ENCODE measurements around the gene KLF7.

DNA sequence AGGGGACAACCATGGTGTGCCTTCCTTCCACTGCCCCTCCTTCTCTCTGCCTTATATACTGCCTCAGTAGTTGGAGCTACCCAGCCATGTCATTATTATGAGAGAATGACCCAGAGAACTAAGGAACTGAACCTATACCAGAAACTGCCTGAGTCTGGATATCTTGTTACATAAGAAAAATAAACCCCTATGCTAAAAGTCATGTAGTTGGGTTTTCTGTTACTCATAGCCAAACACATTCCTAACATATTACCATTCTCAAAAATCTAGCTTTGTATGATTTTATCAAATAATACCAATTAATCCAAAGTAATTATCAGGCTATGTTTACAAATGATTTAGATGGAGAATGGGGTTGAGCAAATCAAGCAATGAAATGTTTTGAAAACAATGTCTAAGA, 15.0 kb upstream of the KLF7 start:
- TF ChIP-seq, protein P1, sequence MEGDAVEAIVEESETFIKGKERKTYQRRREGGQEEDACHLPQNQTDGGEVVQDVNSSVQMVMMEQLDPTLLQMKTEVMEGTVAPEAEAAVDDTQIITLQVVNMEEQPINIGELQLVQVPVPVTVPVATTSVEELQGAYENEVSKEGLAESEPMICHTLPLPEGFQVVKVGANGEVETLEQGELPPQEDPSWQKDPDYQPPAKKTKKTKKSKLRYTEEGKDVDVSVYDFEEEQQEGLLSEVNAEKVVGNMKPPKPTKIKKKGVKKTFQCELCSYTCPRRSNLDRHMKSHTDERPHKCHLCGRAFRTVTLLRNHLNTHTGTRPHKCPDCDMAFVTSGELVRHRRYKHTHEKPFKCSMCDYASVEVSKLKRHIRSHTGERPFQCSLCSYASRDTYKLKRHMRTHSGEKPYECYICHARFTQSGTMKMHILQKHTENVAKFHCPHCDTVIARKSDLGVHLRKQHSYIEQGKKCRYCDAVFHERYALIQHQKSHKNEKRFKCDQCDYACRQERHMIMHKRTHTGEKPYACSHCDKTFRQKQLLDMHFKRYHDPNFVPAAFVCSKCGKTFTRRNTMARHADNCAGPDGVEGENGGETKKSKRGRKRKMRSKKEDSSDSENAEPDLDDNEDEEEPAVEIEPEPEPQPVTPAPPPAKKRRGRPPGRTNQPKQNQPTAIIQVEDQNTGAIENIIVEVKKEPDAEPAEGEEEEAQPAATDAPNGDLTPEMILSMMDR (IDR thresholded peaks at IDR 0.05), result no peak
- no peak for TF ChIP-seq POLR2A (IDR thresholded peaks at IDR 0.05)
